ENCODE results near the gene LRP1B. TPM values are rescaled to one million over a fixed set of nuclear protein-coding genes. Genes with fewer than 3 reads are reported as not detected.

LRP1B gene
- total RNA-seq, 4 donors from 2014 or later: 0.42 to 0.71 (median 0.65) TPM

GRCh38 chr2:140539242-140539875, 1591.5 kb downstream of the LRP1B start:
- Histone ChIP-seq H3K4me3 (no peak overlapping the region), H3K27me3 (no peaks in the 10 kb centered on the region), H3K4me1 (no peaks in the 10 kb centered on the region), H3K27ac (replicated peaks in 1 of 4) (no peak overlapping the region), H3K9me3 (no peaks in the 10 kb centered on the region), H3K36me3 (no peaks in the 10 kb centered on the region)
- no peak for TF ChIP-seq POLR2A (IDR thresholded peaks at IDR 0.05; ENCODE audit: low read depth)
- no peak for TF ChIP-seq EP300 (IDR thresholded peaks at IDR 0.05)
- no peak for TF ChIP-seq POLR2AphosphoS5 (IDR thresholded peaks at IDR 0.05)
- TF ChIP-seq CTCF (IDR thresholded peaks at IDR 0.05): no peak
- DNase-seq (ENCODE audit: extremely low spot score): no peak
- intact Hi-C loops (cut with DNase I): no loop called here
- WGBS: 85% methylated on average over 7 of the region's 7 CpGs

GRCh38 chr2:140529706-140530105, 1601.1 kb downstream of the LRP1B start:
- DNase-seq (ENCODE audit: extremely low spot score): no peak
- H3K27me3 ChIP-seq: no peaks in the 10 kb centered on the region
- H3K4me1 ChIP-seq: no peaks in the 10 kb centered on the region
- no peaks in the 10 kb centered on the region for H3K36me3 ChIP-seq
- intact Hi-C loops (cut with DNase I): no loop called here
- H3K4me3 ChIP-seq: no peak overlapping the region
- TF ChIP-seq POLR2A (IDR thresholded peaks at IDR 0.05; ENCODE audit: low read depth): no peak
- TF ChIP-seq POLR2AphosphoS5 (IDR thresholded peaks at IDR 0.05): no peak
- no peak for TF ChIP-seq EP300 (IDR thresholded peaks at IDR 0.05)
- TF ChIP-seq CTCF (IDR thresholded peaks at IDR 0.05): no peak
- no peaks in the 10 kb centered on the region for H3K9me3 ChIP-seq
- 64% methylated on average over 2 of the region's 2 CpGs for WGBS
- no peak overlapping the region for H3K27ac ChIP-seq (replicated peaks in 1 of 4)

- no peak overlapping the region for H3K4me3 ChIP-seq
- no peak for DNase-seq (ENCODE audit: extremely low spot score)
- no peaks in the 10 kb centered on the region for H3K36me3 ChIP-seq
- TF ChIP-seq CTCF (IDR thresholded peaks at IDR 0.05) (no peak), POLR2A (IDR thresholded peaks at IDR 0.05; ENCODE audit: low read depth) (no peak), EP300 (IDR thresholded peaks at IDR 0.05) (no peak), POLR2AphosphoS5 (IDR thresholded peaks at IDR 0.05) (no peak)
- H3K4me1 ChIP-seq: no peaks in the 10 kb centered on the region
- no peaks in the 10 kb centered on the region for H3K27me3 ChIP-seq
- 73% methylated on average over 2 of the region's 2 CpGs for WGBS
- H3K27ac ChIP-seq (replicated peaks in 1 of 4): no peak overlapping the region
- H3K9me3 ChIP-seq: no peaks in the 10 kb centered on the region
- intact Hi-C loops (cut with DNase I): no loop called here
These were observed 1601.8 kb downstream of the LRP1B start for GRCh38 chr2:140528982-140529381.

- Histone ChIP-seq H3K27me3 (no peaks in the 10 kb centered on the region), H3K9me3 (no peaks in the 10 kb centered on the region), H3K4me1 (no peaks in the 10 kb centered on the region), H3K4me3 (no peak overlapping the region), H3K36me3 (no peaks in the 10 kb centered on the region), H3K27ac (replicated peaks in 1 of 4) (no peak overlapping the region)
- DNase-seq (ENCODE audit: extremely low spot score): no peak
- intact Hi-C loops (cut with DNase I): no loop called here
- no peak for TF ChIP-seq EP300 (IDR thresholded peaks at IDR 0.05)
- TF ChIP-seq POLR2AphosphoS5 (IDR thresholded peaks at IDR 0.05): no peak
- TF ChIP-seq CTCF (IDR thresholded peaks at IDR 0.05): no peak
- TF ChIP-seq POLR2A (IDR thresholded peaks at IDR 0.05; ENCODE audit: low read depth): no peak
These were observed 1604.2 kb downstream of the LRP1B start for GRCh38 chr2:140526575-140526974.

GRCh38 chr2:140512106-140512505, 1618.7 kb downstream of the LRP1B start:
- Histone ChIP-seq H3K9me3 (no peaks in the 10 kb centered on the region), H3K36me3 (no peaks in the 10 kb centered on the region), H3K4me3 (no peak overlapping the region), H3K27ac (replicated peaks in 1 of 4) (no peak overlapping the region), H3K27me3 (no peaks in the 10 kb centered on the region), H3K4me1 (no peaks in the 10 kb centered on the region)
- WGBS: 59% methylated on average over 3 of the region's 3 CpGs
- no peak for TF ChIP-seq CTCF (IDR thresholded peaks at IDR 0.05)
- TF ChIP-seq POLR2A (IDR thresholded peaks at IDR 0.05; ENCODE audit: low read depth): no peak
- no peak for TF ChIP-seq EP300 (IDR thresholded peaks at IDR 0.05)
- TF ChIP-seq POLR2AphosphoS5 (IDR thresholded peaks at IDR 0.05): no peak
- intact Hi-C loops (cut with DNase I): no loop called here
- DNase-seq (ENCODE audit: extremely low spot score): no peak

Data from esophagus muscularis mucosa (tissue), 4 donors.